HG03442 (cell line): ENCODE data around the gene EPHB6.

Experiments
- ATAC-seq: cut with Tn5 transposase; IDR thresholded peaks from one replicate; pipeline ENCODE4 v1.9.1; 2021; ENCODE audit warnings: mild to moderate bottlenecking, moderate library complexity; ENCODE audit not compliant: unreplicated experiment

EPHB6 gene

DNA sequence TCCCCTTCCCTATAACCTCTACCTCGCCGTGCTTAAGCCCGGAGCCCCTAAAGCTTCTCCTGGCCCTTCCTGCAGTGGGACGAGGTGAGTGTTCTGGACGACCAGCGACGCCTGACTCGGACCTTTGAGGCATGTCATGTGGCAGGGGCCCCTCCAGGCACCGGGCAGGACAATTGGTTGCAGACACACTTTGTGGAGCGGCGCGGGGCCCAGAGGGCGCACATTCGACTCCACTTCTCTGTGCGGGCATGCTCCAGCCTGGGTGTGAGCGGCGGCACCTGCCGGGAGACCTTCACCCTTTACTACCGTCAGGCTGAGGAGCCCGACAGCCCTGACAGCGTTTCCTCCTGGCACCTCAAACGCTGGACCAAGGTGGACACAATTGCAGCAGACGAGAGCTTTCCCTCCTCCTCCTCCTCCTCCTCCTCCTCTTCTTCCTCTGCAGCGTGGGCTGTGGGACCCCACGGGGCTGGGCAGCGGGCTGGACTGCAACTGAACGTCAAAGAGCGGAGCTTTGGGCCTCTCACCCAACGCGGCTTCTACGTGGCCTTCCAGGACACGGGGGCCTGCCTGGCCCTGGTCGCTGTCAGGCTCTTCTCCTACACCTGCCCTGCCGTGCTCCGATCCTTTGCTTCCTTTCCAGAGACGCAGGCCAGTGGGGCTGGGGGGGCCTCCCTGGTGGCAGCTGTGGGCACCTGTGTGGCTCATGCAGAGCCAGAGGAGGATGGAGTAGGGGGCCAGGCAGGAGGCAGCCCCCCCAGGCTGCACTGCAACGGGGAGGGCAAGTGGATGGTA lies 9.2 kb downstream of the EPHB6 start:
- no peak for ATAC-seq

GRCh38 chr7:142864980-142865747 lies 10.3 kb downstream of the EPHB6 start:
- ATAC-seq = no peak

- ATAC-seq = no peak
Observed at GRCh38 chr7:142865766-142866165, 10.9 kb downstream of the EPHB6 start.

DNA sequence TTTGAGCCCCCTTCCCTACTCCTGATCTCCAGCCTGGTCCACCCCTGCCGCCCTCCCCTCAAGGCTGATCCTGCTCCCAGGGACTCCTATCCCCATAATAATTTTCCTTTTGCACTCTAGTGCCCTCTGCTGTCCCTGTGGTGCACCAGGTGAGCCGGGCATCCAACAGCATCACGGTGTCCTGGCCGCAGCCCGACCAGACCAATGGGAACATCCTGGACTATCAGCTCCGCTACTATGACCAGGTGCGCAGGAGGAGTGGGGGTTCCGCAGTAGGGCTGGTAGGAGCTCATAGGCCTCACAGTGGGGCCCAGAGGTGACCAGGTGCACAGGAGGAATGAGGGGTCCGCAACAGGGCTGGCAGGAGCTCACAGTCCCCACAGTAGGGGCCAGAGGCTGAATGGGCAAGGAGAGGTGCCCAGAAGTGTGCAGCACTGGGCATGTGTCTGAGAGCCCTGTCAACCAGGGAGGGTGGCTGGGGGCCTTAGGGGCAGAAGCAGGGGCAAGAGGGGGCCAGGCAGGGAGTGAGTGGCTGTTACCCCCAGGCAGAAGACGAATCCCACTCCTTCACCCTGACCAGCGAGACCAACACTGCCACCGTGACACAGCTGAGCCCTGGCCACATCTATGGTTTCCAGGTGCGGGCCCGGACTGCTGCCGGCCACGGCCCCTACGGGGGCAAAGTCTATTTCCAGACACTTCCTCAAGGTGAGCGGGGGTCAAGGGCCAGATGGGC lies 11.7 kb downstream of the EPHB6 start:
- no peak for ATAC-seq

DNA sequence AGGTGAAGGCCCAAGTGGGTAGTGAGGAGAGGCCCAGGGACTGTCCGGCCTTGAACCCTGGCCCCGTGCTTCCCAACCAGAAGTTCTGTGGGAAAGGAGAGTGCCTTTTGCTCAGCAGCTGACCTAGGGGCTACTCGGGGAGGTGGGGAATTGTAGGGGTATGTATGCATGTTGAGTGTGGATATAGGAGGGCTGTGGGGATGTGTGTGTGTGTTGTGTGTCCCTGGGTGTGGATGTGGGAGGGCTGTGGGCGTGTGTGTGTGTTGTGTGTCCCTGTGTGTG lies 12.2 kb downstream of the EPHB6 start:
- ATAC-seq = no peak

DNA sequence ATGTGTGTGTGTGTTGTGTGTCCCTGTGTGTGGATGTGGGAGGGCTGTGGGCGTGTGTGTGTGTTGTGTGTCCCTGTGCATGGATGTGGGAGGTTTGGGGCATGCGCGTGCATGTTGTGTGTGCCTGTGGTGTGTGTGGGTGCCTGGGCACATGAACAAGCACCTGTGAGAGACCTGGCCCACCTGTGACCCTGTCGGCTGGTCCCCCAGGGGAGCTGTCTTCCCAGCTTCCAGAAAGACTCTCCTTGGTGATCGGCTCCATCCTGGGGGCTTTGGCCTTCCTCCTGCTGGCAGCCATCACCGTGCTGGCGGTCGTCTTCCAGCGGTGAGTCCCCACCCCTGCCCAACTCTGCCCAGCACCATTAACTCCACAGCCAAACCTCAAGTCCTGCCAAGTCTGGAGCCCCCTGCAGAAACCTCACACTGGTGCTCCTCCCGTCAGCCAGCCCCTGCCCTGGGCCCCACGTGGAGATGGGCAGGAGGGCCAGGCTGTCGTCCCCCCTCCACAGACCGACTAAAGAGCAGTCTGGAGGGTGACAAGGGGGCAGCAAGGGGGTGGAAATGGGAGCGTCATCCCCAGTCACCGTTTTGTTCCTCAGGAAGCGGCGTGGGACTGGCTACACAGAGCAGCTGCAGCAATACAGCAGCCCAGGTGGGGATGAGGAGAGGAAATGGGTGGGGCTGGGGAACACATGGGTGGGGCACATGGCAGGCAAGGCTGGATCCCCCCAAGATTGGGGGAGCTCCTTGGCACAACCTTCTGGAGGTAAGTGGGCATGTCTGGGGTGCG lies 12.7 kb downstream of the EPHB6 start:
- no peak for ATAC-seq

DNA sequence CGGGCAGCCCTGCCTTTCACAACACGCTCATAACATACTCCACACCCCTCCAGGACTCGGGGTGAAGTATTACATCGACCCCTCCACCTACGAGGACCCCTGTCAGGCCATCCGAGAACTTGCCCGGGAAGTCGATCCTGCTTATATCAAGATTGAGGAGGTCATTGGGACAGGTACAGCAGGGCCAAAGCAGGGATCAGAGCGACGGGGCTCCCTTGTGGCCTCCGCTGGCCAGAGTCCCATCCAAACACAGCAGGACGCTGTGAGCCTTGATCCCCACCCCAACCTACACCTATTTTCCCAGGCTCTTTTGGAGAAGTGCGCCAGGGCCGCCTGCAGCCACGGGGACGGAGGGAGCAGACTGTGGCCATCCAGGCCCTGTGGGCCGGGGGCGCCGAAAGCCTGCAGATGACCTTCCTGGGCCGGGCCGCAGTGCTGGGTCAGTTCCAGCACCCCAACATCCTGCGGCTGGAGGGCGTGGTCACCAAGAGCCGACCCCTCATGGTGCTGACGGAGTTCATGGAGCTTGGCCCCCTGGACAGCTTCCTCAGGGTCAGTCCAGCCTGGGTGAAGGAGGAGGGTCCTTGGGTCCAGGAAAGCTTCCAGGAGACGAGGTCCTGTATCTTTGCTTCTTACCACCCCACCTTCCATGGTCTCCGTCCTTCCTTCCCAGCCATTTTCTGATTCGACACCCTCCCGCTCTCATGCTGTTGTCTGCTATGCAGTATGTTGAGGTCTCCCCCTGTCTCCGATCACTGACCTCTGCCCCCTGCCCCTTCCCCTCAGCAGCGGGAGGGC lies 13.5 kb downstream of the EPHB6 start:
- ATAC-seq = no peak

- no peak for ATAC-seq
Observed at GRCh38 chr7:142868986-142869415, 14.1 kb downstream of the EPHB6 start.

DNA sequence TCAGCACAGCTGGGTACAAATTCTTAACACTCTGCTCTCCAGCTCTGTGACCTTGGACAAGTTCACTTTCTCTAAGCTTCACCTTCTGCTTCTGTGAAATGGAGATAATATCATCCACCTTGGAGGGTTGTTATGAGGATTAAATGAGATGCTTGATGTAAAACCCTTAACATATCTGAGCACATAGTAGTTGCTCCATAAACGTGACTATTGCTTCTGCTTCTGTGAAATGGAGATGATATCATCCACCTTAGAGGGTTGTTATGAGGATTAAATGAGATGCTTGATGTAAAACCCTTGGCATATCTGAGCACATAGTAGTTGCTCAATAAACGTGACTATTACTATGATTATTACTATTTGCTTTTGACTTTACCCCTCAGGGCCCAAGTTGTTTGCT lies 14.6 kb downstream of the EPHB6 start:
- no peak for ATAC-seq

DNA sequence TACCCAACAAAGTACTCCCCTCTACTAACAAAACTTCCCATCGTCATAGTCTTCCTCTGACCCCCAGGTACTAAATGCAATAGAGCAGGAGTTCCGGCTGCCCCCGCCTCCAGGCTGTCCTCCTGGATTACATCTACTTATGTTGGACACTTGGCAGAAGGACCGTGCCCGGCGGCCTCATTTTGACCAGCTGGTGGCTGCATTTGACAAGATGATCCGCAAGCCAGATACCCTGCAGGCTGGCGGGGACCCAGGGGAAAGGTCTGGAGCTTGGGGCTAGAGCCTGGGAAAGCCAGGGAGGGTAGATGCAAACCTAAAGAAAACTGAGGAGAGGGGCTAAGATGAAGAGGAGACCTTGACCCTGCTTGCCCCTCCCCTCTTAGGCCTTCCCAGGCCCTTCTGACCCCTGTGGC lies 15.3 kb downstream of the EPHB6 start:
- no peak for ATAC-seq

GRCh38 chr7:142870566-142871259 lies 15.8 kb downstream of the EPHB6 start:
- ATAC-seq = no peak

DNA sequence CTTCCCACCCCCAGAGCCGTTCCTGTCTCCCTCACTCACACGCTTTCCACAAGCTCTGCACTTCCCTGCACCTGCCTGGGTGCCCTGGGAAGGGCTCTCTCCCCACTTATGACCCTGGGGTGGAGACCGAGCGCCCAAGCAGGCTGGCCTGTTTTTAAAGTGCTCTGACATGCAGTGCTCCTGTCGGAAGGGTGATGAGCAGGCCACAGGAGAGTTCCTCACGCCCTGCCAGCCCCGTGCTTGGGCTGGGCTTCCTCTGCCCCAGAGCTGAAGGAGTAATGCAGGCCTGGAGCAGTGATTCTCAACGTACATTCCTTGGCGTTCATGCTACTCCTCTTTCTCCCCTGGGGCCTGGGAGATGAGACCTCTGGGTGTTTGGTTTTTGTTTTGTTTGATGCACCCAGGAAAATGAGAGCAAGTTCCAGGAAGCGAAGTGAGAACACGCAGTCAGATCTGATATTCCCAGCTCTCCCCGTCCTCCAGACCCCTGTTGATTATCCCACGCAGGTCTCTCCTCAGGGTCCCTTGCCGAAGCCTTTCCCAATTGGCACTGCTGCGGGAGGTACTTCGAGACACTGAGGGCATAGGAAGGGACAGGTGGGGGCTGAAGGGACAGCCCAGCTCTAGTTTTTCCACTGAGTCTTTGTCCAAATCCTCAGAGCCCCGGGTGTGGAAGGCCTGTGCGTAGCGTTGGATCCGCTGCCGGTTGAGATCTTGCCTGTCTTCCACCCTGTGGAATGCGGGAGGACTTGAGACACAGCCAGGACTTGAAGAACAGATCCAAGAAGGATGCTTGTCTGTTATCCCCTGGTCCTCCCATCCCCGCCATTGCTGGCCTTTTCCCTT lies 16.6 kb downstream of the EPHB6 start:
- ATAC-seq = no peak

- no peak for ATAC-seq
Observed at GRCh38 chr7:142872106-142872675, 17.3 kb downstream of the EPHB6 start.

DNA sequence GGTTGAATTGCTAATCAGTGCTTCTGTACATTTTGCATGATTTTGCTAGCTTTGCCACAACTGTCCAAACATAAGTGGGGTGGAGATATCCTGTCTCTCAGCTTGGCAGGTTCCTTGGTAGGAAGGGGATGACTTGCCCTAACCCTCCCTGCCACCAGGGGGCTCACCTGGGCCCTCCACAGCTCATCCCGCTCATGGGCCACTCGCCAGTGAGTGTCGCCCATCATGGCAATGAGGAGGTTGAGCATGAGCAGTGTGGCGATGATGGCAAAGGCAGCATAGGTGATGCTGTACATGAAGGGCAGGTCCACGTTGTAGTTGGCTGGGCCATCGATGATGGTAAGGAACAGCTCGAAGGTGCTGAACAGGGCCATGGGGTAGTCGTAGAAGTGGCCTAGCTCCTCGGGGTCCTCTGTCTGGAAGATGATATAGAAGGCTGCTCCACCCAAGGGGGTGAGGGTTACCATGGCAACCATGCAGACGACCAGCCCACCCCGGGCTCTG lies 18.5 kb downstream of the EPHB6 start:
- peak; percentile 64 for ATAC-seq

- ATAC-seq = no peak
Observed at GRCh38 chr7:142873871-142874270, 19.0 kb downstream of the EPHB6 start.

DNA sequence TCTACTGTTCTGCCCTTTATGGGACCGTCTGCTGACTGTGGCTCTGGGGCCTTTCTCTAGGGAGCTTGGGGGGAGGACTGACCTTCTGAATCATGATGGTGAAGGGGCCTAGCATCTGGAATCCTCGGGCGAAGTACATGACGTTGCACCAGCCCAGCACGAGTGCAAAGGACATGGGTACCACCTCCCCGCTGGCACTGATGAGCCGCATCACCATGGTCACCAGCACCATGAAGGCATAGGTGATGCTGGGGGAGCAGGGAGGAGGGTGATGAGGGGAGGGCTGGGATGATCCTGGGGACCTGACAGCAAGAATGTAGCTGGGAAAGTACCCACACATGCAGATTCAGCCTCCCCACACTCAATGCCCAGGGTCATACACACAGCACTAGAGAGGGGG lies 19.5 kb downstream of the EPHB6 start:
- no peak for ATAC-seq

- ATAC-seq = no peak
Observed at GRCh38 chr7:142874837-142875236, 20.0 kb downstream of the EPHB6 start.

GRCh38 chr7:142875456-142875855 lies 20.6 kb downstream of the EPHB6 start:
- no peak for ATAC-seq
